ENCODE results near the gene STX2.

STX2 gene

DNA sequence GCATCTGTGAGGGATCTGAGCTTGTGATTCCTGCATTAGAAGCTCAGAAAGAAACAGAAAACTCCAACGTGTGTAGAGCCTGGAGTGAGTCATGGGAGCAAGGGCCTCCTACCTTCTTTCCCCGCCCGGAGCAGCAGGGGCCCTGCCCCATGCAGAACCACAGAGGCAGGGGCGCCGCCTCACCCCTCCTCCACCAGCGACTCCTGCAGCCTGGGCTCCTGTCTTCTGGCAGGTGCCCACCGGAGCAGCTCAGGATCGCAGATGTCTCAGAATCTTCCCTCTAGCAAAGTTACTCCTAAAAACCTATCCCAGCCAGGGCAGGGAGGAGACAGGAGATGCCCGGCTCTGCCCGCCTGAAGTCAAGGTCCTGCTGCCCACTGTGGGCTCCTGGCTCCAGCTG is 58.7 kb downstream of the STX2 start:
- no peak overlapping the region for H3K4me3 Mint-ChIP-seq
- peaks cover 29% of the 10 kb centered on the region for H3K27me3 Mint-ChIP-seq (ENCODE audit: low read depth)
- TF ChIP-seq, protein P1, sequence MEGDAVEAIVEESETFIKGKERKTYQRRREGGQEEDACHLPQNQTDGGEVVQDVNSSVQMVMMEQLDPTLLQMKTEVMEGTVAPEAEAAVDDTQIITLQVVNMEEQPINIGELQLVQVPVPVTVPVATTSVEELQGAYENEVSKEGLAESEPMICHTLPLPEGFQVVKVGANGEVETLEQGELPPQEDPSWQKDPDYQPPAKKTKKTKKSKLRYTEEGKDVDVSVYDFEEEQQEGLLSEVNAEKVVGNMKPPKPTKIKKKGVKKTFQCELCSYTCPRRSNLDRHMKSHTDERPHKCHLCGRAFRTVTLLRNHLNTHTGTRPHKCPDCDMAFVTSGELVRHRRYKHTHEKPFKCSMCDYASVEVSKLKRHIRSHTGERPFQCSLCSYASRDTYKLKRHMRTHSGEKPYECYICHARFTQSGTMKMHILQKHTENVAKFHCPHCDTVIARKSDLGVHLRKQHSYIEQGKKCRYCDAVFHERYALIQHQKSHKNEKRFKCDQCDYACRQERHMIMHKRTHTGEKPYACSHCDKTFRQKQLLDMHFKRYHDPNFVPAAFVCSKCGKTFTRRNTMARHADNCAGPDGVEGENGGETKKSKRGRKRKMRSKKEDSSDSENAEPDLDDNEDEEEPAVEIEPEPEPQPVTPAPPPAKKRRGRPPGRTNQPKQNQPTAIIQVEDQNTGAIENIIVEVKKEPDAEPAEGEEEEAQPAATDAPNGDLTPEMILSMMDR (IDR thresholded peaks at IDR 0.05; ENCODE audit: unreplicated experiment in 3 of 3) = no peak
- H3K9me3 Mint-ChIP-seq = peaks cover 14% of the 10 kb centered on the region
- peaks cover 6% of the 10 kb centered on the region for H3K4me1 Mint-ChIP-seq
- H3K36me3 Mint-ChIP-seq (ENCODE audit: low read depth) = peaks cover 26% of the 10 kb centered on the region
- no peak overlapping the region for H3K27ac Mint-ChIP-seq

DNA sequence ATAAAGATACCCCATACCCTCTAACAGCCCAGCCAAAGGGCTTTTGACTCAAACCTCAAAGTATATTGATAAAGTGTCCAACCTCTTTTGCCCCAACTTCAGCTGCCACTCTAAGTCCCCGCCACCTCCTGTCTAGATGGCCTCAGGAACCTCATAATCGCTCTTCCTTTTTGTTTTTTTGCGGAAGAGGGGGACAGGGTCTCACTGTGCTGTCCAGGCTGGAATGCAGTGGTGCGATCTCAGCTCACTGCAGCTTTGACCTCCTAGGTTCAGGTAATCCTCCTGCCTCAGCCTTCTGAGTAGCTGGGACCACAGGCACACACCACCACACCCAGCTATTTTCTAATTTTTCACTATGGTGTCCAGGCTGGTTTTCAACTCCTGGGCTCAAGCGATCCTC is 60.3 kb downstream of the STX2 start:
- TF ChIP-seq, protein P1 (IDR thresholded peaks at IDR 0.05; ENCODE audit: unreplicated experiment in 3 of 3) = no peak
- Mint-ChIP-seq H3K27me3 (ENCODE audit: low read depth) (peaks cover 41% of the 10 kb centered on the region), H3K36me3 (ENCODE audit: low read depth) (peaks cover 10% of the 10 kb centered on the region), H3K4me3 (no peak overlapping the region), H3K4me1 (peaks cover 6% of the 10 kb centered on the region), H3K9me3 (peaks cover 2% of the 10 kb centered on the region), H3K27ac (no peak overlapping the region)

DNA sequence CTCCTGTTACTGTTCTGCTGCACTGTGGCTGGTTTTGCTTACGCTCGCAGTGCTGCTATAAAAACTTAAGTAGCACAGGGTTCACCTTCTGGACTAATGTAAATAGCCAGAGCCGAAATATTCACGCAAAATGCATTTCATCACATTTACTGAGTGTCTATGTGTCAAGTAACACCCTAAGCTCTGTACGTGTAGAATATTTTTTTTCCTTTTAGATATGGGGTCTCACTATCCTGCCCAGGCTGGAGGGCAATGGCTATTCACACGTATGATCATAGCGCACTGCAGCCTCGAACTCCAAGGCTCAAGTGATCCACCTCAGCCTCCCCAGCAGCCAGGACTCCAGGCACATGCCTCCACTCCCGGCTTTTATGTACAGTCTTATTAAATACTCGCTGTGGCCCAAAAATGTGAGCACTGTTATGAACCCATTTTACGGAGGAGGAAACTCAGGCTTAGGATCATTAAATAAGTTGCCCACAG is 62.2 kb downstream of the STX2 start:
- Mint-ChIP-seq H3K27ac (no peak overlapping the region), H3K4me3 (peak overlapping the region in 1 of 3 experiments; percentile 64), H3K4me1 (peaks cover 6% of the 10 kb centered on the region), H3K27me3 (ENCODE audit: low read depth) (peaks cover 60% of the 10 kb centered on the region), H3K36me3 (ENCODE audit: low read depth) (no peaks in the 10 kb centered on the region), H3K9me3 (no peaks in the 10 kb centered on the region)
- TF ChIP-seq, protein P1 (IDR thresholded peaks at IDR 0.05; ENCODE audit: unreplicated experiment in 3 of 3) = no peak

DNA sequence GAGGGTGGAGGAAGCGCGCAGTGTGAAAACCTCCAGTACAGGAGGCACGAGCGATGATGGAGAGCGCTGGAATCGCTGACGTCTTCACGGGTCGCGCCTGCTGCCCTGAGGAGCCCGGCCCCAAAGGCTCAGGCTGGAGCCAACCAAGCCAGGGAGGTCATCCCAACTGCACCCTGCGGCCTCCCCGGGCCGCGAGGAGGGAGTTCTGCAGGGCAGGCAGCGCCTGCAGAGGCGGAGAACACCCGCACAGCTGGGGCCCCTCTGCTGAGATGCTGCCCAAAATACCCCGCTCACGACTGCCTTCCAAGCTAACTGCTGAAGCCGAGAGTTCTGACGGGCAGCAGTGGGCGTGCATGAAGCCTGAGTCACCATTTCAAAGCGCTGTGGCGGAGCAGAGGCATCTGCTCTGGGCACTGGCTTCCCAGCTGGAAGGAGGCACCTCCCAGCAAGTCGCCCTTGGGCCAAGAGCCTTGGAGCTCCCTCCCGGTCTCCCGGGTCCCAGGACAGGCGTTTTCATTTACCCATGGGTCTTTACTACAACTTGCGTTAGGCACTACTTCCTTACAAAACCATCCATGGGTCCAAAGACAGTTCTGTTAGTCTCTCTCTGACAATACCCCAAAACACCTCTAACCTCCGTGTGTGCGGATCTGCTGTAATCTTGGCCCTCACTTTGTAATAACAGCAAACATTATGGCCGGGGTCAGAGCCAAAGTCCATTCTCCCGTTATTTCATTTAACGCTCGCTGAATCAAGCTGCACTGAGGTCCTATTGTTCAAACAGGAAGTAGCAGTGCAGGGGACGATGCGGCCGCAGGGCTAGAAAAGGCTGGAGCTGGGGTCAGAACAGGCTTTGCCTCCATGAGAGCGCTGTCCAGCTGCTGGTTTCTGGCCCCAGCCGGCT is 62.8 kb downstream of the STX2 start:
- no peaks in the 10 kb centered on the region for H3K36me3 Mint-ChIP-seq (ENCODE audit: low read depth)
- H3K27ac Mint-ChIP-seq = no peak overlapping the region
- H3K4me3 Mint-ChIP-seq = peak overlapping the region; percentile 24 to 64 (median 52)
- H3K4me1 Mint-ChIP-seq = peaks cover 6% of the 10 kb centered on the region
- peaks cover 61% of the 10 kb centered on the region for H3K27me3 Mint-ChIP-seq (ENCODE audit: low read depth)
- no peaks in the 10 kb centered on the region for H3K9me3 Mint-ChIP-seq
- TF ChIP-seq, protein P1 (IDR thresholded peaks at IDR 0.05; ENCODE audit: unreplicated experiment in 3 of 3) = no peak

DNA sequence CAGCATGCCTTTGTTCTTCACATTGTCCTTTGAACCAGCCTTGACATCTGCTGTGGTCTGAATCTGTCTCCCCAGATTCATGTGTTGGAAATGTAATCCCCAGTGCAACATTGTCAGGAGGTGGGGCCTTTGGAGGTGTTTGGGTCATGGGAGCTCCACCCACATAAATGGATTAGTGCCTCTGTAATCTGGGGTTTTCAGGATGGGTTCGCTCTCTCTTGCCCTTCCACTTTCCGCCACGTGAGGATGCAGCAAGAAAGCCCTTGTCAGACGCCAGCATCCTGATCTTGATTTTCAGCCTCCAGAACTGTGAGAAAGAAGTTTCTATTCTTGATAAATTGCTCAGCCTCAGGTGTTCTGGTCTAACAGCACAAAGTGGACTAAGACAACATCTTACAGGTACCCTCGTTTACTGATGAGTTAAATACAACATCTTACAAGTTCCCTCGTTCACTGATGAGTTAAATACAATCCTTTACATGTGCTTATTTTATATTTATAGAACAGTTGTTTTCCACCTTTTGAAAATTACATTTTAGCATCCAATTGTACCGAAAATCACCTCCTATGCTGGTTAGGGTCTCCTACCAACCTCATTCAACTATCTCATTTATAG is 68.5 kb downstream of the STX2 start:
- Mint-ChIP-seq H3K27ac (no peak overlapping the region), H3K36me3 (ENCODE audit: low read depth) (no peaks in the 10 kb centered on the region), H3K9me3 (no peaks in the 10 kb centered on the region), H3K4me1 (no peaks in the 10 kb centered on the region), H3K4me3 (no peak overlapping the region), H3K27me3 (ENCODE audit: low read depth) (peaks cover 54% of the 10 kb centered on the region)
- TF ChIP-seq, protein P1 (IDR thresholded peaks at IDR 0.05; ENCODE audit: unreplicated experiment in 3 of 3) = no peak
